Measurements from ENCODE around the gene SH3PXD2A.

The SH3PXD2A gene

DNA sequence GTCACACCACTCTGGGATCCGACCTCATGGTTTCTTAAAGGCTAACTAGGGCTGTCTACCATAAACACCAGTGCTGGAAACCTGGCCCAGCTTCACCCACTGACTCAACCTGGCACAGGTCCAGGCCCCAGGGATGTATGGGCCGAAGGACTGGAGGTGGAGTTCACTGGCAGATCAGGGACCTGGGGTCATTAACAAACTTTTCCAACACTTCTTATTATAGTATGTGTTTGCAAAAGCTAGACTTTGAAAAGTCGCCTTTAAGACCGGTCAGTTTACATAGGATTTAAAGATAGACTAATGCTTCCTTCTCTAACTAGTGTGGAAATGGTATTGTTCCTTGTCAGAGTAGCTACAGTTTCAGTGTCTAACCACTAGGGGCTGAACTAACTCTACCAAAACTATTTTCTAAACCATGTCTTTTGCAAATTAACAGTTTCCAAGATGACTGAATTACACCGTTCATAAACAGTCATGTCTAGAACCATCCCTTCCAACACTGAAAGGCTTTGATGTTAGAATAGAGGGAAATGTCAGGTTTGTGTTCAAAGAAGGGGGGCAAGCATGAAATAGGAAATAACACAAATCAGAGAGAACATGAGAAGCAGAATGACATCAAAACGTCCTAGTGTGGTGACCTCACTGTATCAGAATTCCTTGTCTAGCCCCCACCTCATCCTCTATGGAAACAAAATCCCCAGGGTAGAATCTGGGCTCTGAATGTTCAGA is 32.9 kb upstream of the SH3PXD2A start:
- Histone ChIP-seq H3K36me3 (0 out of 2 replicates have a peak, but pooled peaks cover 3% of the 10 kb centered on the region), H3K27me3 (no peaks in the 10 kb centered on the region), H3K4me1 (peaks cover 6% of the 10 kb centered on the region), H3K9me3 (no peaks in the 10 kb centered on the region), H3K4me3 (ENCODE audit: low read depth, low read length) (no peak overlapping the region; the same call in 1 of the 2 replicates)
- TF ChIP-seq, protein P1, sequence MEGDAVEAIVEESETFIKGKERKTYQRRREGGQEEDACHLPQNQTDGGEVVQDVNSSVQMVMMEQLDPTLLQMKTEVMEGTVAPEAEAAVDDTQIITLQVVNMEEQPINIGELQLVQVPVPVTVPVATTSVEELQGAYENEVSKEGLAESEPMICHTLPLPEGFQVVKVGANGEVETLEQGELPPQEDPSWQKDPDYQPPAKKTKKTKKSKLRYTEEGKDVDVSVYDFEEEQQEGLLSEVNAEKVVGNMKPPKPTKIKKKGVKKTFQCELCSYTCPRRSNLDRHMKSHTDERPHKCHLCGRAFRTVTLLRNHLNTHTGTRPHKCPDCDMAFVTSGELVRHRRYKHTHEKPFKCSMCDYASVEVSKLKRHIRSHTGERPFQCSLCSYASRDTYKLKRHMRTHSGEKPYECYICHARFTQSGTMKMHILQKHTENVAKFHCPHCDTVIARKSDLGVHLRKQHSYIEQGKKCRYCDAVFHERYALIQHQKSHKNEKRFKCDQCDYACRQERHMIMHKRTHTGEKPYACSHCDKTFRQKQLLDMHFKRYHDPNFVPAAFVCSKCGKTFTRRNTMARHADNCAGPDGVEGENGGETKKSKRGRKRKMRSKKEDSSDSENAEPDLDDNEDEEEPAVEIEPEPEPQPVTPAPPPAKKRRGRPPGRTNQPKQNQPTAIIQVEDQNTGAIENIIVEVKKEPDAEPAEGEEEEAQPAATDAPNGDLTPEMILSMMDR (IDR thresholded peaks at IDR 0.05; ENCODE audit: low read depth, low read length) = peak; percentile 80
- DNase-seq = peak; percentile 85

DNA sequence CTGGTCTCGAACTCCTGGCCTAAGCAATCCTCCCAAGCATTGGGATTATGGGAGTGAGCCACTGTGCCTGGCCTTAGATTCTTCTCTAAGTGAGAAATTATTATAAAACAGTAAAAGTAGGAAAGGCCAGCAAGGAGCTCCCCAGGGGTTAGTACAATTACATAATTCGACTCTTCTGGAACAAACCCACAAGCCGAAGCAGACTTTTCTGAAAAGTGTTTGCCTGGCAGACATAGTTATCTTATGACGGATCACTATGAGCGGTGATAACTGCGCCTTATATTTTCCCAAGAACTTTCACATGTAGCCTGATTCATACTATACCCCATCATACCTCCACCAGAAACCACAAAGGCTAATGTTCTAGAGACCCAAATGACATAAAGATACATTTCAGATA is 30.2 kb upstream of the SH3PXD2A start:
- no peak for DNase-seq
- Histone ChIP-seq H3K9me3 (no peaks in the 10 kb centered on the region), H3K27me3 (no peaks in the 10 kb centered on the region), H3K4me3 (ENCODE audit: low read depth, low read length) (no peak overlapping the region), H3K36me3 (no peaks in the 10 kb centered on the region), H3K4me1 (peaks cover 18% of the 10 kb centered on the region)
- TF ChIP-seq, protein P1 (IDR thresholded peaks at IDR 0.05; ENCODE audit: low read depth, low read length) = no peak

DNA sequence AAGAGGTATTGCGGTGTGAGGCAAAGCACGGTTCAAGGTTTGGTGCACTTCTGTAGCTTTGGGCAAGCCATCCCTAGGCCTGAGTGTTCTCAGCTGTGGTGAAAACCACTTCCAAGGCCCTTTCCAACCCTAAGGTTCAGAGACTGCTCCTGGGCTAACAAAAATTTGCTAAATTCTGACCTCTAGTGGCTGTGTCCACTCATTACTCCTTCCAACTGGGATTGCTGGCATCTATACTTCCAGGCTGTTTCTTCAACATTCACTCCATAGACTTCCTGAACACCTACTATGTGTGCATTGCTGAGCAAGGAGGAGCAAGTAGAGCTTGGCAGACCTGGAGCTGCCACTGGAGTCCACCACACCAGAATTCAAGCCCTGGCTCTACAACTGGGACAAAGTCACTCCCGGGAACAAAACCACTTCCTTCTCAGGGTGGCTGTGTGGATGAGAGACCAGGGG is 29.3 kb upstream of the SH3PXD2A start:
- Histone ChIP-seq H3K4me1 (peaks cover 18% of the 10 kb centered on the region), H3K36me3 (no peaks in the 10 kb centered on the region), H3K4me3 (ENCODE audit: low read depth, low read length) (no peak overlapping the region), H3K9me3 (no peaks in the 10 kb centered on the region), H3K27me3 (no peaks in the 10 kb centered on the region)
- peak; percentile 46 for DNase-seq
- TF ChIP-seq, protein P1 (IDR thresholded peaks at IDR 0.05; ENCODE audit: low read depth, low read length) = peak; percentile 83

DNA sequence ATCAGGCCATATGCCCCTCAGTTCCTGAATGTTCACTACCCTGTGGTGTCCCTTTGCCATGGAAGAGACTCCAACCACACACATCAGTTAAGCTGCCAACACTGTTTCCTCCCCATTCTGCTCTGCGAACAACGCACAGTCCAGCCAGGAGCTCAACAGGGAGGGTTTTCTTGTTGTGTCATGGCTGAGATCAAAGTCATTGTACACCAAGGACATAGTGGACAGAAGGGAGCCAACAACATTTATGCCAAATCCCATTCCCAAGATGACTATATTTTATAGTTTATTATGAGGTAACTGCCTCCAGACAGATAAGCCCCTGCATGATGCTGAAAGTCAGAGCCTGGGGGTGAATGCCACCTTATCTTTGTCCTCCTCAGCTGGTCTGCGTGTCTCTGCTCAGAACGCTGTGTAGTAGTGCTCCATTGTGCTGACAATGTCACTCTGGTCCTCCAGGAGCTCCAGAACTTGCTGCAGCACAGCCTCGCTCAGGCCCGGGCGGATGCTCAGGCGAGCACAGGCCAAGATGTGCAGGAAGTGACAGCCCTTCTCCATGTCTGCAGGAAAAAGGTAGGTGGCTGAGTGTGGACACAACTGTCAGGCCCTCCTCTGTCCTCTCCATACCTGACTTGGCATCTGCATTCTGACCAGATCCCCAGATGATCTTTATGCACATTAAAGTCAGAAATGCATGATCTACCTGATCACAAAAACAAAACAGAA is 27.1 kb upstream of the SH3PXD2A start:
- Histone ChIP-seq H3K4me1 (peaks cover 11% of the 10 kb centered on the region), H3K27me3 (no peaks in the 10 kb centered on the region), H3K9me3 (no peaks in the 10 kb centered on the region), H3K4me3 (ENCODE audit: low read depth, low read length) (no peak overlapping the region), H3K36me3 (no peaks in the 10 kb centered on the region)
- DNase-seq = peak; percentile 33
- TF ChIP-seq, protein P1 (IDR thresholded peaks at IDR 0.05; ENCODE audit: low read depth, low read length) = no peak

DNA sequence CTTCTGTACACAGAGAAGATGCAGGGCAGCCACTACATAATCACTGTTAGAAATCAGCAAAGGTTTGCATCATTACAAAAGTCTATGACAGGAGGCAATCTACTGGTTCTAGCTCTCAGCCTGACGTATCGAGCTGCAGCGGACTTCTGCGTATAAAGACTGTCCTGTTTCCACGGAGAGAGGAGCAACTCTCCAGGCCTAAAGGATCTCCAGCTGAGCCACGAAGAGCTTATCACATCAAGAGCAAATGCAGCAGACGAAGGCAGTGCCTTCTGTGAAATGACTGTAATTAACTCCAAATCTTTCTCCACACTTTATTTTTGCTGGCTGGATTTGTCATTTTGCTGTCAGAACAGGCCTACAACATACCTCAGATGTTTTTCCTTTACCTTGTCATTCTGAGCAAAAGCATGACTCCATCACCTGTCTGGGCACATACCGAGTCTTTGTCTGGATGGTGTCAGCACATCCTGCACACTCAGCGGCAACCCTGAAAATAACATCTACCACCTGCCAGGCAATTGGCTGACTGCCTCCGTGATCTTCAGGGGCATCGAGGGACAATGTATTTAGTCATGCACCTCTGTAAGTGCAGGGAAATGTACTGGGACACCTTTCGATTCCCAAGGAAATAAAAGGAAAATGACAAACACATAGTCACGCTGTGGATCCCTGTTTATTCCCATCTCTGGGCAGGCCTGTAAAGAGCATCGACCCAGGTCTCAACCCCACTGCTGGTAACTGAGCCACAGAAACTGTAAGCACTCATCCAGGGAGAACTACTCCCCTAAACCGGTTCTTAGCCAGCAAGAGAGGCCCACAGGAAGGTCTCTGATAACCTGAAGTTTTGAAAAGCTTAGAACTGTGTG is 26.3 kb upstream of the SH3PXD2A start:
- H3K4me3 ChIP-seq (ENCODE audit: low read depth, low read length) = no peak overlapping the region
- H3K4me1 ChIP-seq = peaks cover 11% of the 10 kb centered on the region
- no peaks in the 10 kb centered on the region for H3K36me3 ChIP-seq
- no peaks in the 10 kb centered on the region for H3K9me3 ChIP-seq
- TF ChIP-seq, protein P1 (IDR thresholded peaks at IDR 0.05; ENCODE audit: low read depth, low read length) = no peak
- H3K27me3 ChIP-seq = no peaks in the 10 kb centered on the region
- no peak for DNase-seq
